HepG2 (cell line): Measurements from ENCODE around the gene BRI3BP. TPM values are rescaled to one million over a fixed set of nuclear protein-coding genes. Genes with fewer than 3 reads are reported as not detected.

Experiments used
- ERF ChIP-seq: IDR thresholded peaks from 2 replicates; pipeline ENCODE4 v1.6.1; 2018; ENCODE audit warnings: missing biosample characterization, missing genetic modification reagents
- RBFOX2 ChIP-seq: fragments of 200-400 bp; formaldehyde crosslinking; IDR thresholded peaks from 2 replicates; pipeline ENCODE4 v1.6.1; 2017; ENCODE audit warnings: low read depth, mild to moderate bottlenecking, low read length
- ZNF878 ChIP-seq: sonication (generic); formaldehyde crosslinking; IDR thresholded peaks from 2 replicates; pipeline ENCODE4 v1.8.1; 2023; ENCODE audit warnings: mild to moderate bottlenecking, missing genetic modification reagents, moderate library complexity
- polyA plus RNA-seq, 8 experiments: library from polyadenylated mRNA; depleted of rRNA in 3 of 8; stranded (reverse) in 7 of 8; unstranded in 1 of 8; fragments of >200 nt; fragmentation: Illumina TruSeq in 4 of 8; extraction: Trizol in 4 of 8; gene quantifications; 2 replicates each; pipeline versions ENCODE4 v1.2.1 to v1.2.3, GENCODE V29; 2011 to 2016; ENCODE audit warnings: low read depth in 4 of 8, missing spikeins in 1 of 8, mixed read lengths in 1 of 8; ENCODE audit not compliant: insufficient read depth in 1 of 8
- total RNA-seq, 5 experiments: library from RNA; depleted of rRNA; stranded (reverse); fragments of >200 nt; fragmentation: Illumina TruSeq; extraction: Trizol; gene quantifications; 2 replicates each; pipeline ENCODE4 v1.2.3, GENCODE V29; 2016; ENCODE audit warnings: low read depth in 1 of 5
- TF ChIP-seq, protein P1 (sequence below): sonication (generic); formaldehyde crosslinking; IDR thresholded peaks from 2 replicates; pipeline ENCODE4 v1.5.1; 2020; ENCODE audit warnings: missing genetic modification reagents, mild to moderate bottlenecking, borderline replicate concordance
- TF ChIP-seq, protein P2 (sequence below): sonication (generic); formaldehyde crosslinking; IDR thresholded peaks from 2 replicates; pipeline ENCODE4 v1.4.0; 2020; ENCODE audit warnings: mild to moderate bottlenecking, missing genetic modification reagents
- TF ChIP-seq, protein P3 (sequence below): IDR thresholded peaks from 2 replicates; pipeline ENCODE4 v1.6.1; 2016; ENCODE audit warnings: low read depth, control low read depth
- TF ChIP-seq, protein P4 (sequence below): sonication (generic); formaldehyde crosslinking; IDR thresholded peaks from 2 replicates; pipeline ENCODE4 v1.5.0; 2020; ENCODE audit warnings: missing genetic modification reagents

The BRI3BP gene
- total and polyA plus RNA-seq, 2 of the 13 experiments (the other 11 are each of a cell fraction or from before 2014, with no cell fraction given) = 7.5 to 21.1 TPM

DNA sequence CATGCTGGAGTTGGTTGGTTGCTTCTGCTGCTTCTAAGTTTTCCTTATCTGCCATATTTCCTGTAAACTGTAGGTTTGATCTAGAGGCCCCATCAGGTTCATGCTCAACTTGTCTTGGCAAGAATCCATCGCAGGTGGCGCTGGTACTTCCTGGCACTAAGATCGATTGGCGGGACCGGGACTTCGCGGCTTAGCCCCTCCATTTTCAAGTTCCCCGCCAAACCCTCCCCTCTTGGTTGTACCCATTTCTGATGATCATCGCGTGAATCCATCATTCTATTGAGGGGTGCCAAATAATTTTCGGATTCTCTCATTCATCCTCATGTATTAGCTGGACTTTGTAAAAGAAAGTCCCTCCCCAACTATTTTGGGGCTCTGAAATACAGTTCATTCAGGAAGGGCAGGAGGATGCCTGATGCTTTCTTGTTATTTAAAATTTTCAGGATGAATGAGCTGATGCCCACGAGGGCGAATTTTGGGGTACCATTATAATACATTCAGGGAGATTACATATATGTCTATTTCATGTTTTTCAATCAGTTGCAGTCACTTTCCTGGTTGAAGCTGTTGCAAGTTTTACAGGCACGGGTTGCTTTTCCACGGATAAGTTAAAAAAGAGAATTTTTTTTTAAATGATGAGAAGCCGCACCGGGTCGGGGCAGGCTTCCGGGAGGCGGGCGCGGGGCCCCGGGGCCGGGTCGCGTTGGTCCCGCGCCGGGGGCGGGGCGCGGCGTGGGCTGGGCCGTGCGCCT lies 395 bp upstream of the BRI3BP start (continued):
- TF ChIP-seq, protein P1, sequence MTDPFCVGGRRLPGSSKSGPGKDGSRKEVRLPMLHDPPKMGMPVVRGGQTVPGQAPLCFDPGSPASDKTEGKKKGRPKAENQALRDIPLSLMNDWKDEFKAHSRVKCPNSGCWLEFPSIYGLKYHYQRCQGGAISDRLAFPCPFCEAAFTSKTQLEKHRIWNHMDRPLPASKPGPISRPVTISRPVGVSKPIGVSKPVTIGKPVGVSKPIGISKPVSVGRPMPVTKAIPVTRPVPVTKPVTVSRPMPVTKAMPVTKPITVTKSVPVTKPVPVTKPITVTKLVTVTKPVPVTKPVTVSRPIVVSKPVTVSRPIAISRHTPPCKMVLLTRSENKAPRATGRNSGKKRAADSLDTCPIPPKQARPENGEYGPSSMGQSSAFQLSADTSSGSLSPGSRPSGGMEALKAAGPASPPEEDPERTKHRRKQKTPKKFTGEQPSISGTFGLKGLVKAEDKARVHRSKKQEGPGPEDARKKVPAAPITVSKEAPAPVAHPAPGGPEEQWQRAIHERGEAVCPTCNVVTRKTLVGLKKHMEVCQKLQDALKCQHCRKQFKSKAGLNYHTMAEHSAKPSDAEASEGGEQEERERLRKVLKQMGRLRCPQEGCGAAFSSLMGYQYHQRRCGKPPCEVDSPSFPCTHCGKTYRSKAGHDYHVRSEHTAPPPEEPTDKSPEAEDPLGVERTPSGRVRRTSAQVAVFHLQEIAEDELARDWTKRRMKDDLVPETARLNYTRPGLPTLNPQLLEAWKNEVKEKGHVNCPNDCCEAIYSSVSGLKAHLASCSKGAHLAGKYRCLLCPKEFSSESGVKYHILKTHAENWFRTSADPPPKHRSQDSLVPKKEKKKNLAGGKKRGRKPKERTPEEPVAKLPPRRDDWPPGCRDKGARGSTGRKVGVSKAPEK = no peak
- no peak for TF ChIP-seq RBFOX2
- TF ChIP-seq, protein P2, sequence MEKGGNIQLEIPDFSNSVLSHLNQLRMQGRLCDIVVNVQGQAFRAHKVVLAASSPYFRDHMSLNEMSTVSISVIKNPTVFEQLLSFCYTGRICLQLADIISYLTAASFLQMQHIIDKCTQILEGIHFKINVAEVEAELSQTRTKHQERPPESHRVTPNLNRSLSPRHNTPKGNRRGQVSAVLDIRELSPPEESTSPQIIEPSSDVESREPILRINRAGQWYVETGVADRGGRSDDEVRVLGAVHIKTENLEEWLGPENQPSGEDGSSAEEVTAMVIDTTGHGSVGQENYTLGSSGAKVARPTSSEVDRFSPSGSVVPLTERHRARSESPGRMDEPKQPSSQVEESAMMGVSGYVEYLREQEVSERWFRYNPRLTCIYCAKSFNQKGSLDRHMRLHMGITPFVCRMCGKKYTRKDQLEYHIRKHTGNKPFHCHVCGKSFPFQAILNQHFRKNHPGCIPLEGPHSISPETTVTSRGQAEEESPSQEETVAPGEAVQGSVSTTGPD (CRISPR knock-in tag) = no peak
- TF ChIP-seq ERF = peak; percentile 10; the same call in 1 of the 2 replicates
- TF ChIP-seq, protein P3, sequence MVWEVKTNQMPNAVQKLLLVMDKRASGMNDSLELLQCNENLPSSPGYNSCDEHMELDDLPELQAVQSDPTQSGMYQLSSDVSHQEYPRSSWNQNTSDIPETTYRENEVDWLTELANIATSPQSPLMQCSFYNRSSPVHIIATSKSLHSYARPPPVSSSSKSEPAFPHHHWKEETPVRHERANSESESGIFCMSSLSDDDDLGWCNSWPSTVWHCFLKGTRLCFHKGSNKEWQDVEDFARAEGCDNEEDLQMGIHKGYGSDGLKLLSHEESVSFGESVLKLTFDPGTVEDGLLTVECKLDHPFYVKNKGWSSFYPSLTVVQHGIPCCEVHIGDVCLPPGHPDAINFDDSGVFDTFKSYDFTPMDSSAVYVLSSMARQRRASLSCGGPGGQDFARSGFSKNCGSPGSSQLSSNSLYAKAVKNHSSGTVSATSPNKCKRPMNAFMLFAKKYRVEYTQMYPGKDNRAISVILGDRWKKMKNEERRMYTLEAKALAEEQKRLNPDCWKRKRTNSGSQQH (CRISPR knock-in tag) = peak; percentile 90
- TF ChIP-seq, protein P4, sequence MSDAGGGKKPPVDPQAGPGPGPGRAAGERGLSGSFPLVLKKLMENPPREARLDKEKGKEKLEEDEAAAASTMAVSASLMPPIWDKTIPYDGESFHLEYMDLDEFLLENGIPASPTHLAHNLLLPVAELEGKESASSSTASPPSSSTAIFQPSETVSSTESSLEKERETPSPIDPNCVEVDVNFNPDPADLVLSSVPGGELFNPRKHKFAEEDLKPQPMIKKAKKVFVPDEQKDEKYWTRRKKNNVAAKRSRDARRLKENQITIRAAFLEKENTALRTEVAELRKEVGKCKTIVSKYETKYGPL (CRISPR knock-in tag) = no peak
- peak; percentile 70; the same call in 1 of the 2 replicates for TF ChIP-seq ZNF878
